Endodermal cell (in vitro differentiated cells): Measurements from ENCODE around the gene AHRR. TPM values are rescaled to one million over a fixed set of nuclear protein-coding genes. Genes with fewer than 3 reads are reported as not detected.
A peak's percentile ranks its signal among the peaks of the same experiment; 100 is the strongest.

ENCODE experiments used
- DNase-seq: peaks from one replicate; pipeline ENCODE4 v3.0.0-alpha.2; 2017
- H3K27ac ChIP-seq: 2 replicates; pipeline ENCODE4 v1.5.1; 2013; ENCODE audit warnings: mild to moderate bottlenecking, low read depth, low read length, moderate library complexity
- H3K27me3 ChIP-seq: 2 replicates; pipeline ENCODE4 v1.6.1; 2013; ENCODE audit warnings: mild to moderate bottlenecking, low read length, moderate library complexity; ENCODE audit not compliant: insufficient read depth, control insufficient read depth, poor library complexity, severe bottlenecking
- H3K36me3 ChIP-seq: 2 replicates; pipeline ENCODE4 v1.7.0; 2013; ENCODE audit warnings: mild to moderate bottlenecking, low read length, moderate library complexity; ENCODE audit not compliant: control insufficient read depth, insufficient read depth
- H3K4me1 ChIP-seq: one replicate; pipeline ENCODE4 v1.7.0; 2013; ENCODE audit warnings: low read length; ENCODE audit not compliant: control insufficient read depth, insufficient read depth
- H3K4me3 ChIP-seq: 2 replicates; pipeline ENCODE4 v1.5.1; 2013; ENCODE audit warnings: mild to moderate bottlenecking, low read length, moderate library complexity
- H3K9ac ChIP-seq: 2 replicates; pipeline ENCODE4 v1.6.1; 2013; ENCODE audit warnings: mild to moderate bottlenecking, low read length, moderate library complexity; ENCODE audit not compliant: poor library complexity, severe bottlenecking; ENCODE audit errors: extremely low read depth
- H3K9me3 ChIP-seq: 2 replicates; pipeline ENCODE4 v1.6.1; 2013; ENCODE audit warnings: mild to moderate bottlenecking, low read length, moderate library complexity; ENCODE audit not compliant: control insufficient read depth
- H3K27ac Mint-ChIP-seq: 2 replicates; pipeline ENCODE4 v1.8.0; 2020; ENCODE audit warnings: mixed read lengths
- H3K27me3 Mint-ChIP-seq: 2 replicates; pipeline ENCODE4 v1.8.0; 2021; ENCODE audit warnings: mild to moderate bottlenecking, mixed read lengths; ENCODE audit not compliant: insufficient read depth
- H3K36me3 Mint-ChIP-seq: 2 replicates; pipeline ENCODE4 v1.8.0; 2020; ENCODE audit warnings: low read depth, mixed read lengths
- H3K4me1 Mint-ChIP-seq: 2 replicates; pipeline ENCODE4 v1.8.0; 2020; ENCODE audit warnings: mixed read lengths
- H3K4me3 Mint-ChIP-seq: 2 replicates; pipeline ENCODE4 v1.8.0; 2020; ENCODE audit warnings: mild to moderate bottlenecking, moderate library complexity, mixed read lengths
- H3K9me3 Mint-ChIP-seq: 2 replicates; pipeline ENCODE4 v1.8.0; 2020; ENCODE audit warnings: mild to moderate bottlenecking, mixed read lengths
- CTCF ChIP-seq: fragments of 200-600 bp; sonication (generic); conservative IDR thresholded peaks from 2 replicates; pipeline ENCODE4 v1.5.0; 2021; ENCODE audit warnings: antibody characterized with exemption, mild to moderate bottlenecking
- WGBS, 2 experiments: methylation state at CpG; one replicate each; pipeline versions ENCODE4 v1.1.5 to v1.1.7; 2013; ENCODE audit warnings: missing lambda C conversion rate in 2 of 2, mixed read lengths in 1 of 2; ENCODE audit not compliant: insufficient coverage in 1 of 2, insufficient read length in 1 of 2; 5-methylcytosine and 5-hydroxymethylcytosine counted together
- total RNA-seq, 2 donors: library from RNA; stranded (reverse); fragmentation: NEBNext Ultra II Directional in 1 of 2; extraction: Animal tissue kit (Norgen Biotek cat#: 25700) in 1 of 2; gene quantifications; 2 replicates in 1 of 2; 3 replicates in 1 of 2; pipeline ENCODE4 v1.2.1, GENCODE V29; 2021

Gene AHRR
- total RNA-seq, 2 donors from 2014 or later, result 1.4 to 2.0 TPM

- Histone ChIP-seq H3K36me3 (peaks cover 27% of the 10 kb centered on the region), H3K9me3 (no peaks in the 10 kb centered on the region), H3K27me3 (no peaks in the 10 kb centered on the region), H3K27ac (no peak overlapping the region), H3K4me1 (peaks cover 6% of the 10 kb centered on the region), H3K4me3 (peak overlapping the region; percentile 97), H3K9ac (no peak overlapping the region)
- peaks cover 31% of the 10 kb centered on the region for H3K36me3 Mint-ChIP-seq
- H3K4me1 Mint-ChIP-seq, result peaks cover 4% of the 10 kb centered on the region
- H3K4me3 Mint-ChIP-seq, result peak overlapping the region; percentile 87
- H3K9me3 Mint-ChIP-seq, result no peaks in the 10 kb centered on the region
- DNase-seq, result peak; percentile 21
- 92 to 98% methylated on average over 4 to 8 of the region's 8 CpGs for WGBS, 2 experiments
- peaks cover 4% of the 10 kb centered on the region for H3K27me3 Mint-ChIP-seq
- H3K27ac Mint-ChIP-seq, result no peak overlapping the region
- no peak for TF ChIP-seq CTCF
Measured at GRCh38 chr5:444226-444625, 122.7 kb downstream of the AHRR start.

- Mint-ChIP-seq H3K27me3 (no peaks in the 10 kb centered on the region), H3K9me3 (no peaks in the 10 kb centered on the region), H3K36me3 (peaks cover 42% of the 10 kb centered on the region), H3K27ac (no peak overlapping the region), H3K4me3 (no peak overlapping the region), H3K4me1 (peaks cover 4% of the 10 kb centered on the region)
- no peak for DNase-seq
- H3K36me3 ChIP-seq, result peaks cover 38% of the 10 kb centered on the region
- no peak for TF ChIP-seq CTCF
- no peaks in the 10 kb centered on the region for H3K27me3 ChIP-seq
- peaks cover 6% of the 10 kb centered on the region for H3K4me1 ChIP-seq
- H3K9ac ChIP-seq, result no peak overlapping the region
- no peaks in the 10 kb centered on the region for H3K9me3 ChIP-seq
- no peak overlapping the region for H3K4me3 ChIP-seq
- 91 to 99% methylated on average over 6 to 10 of the region's 10 CpGs for WGBS, 2 experiments
- no peak overlapping the region for H3K27ac ChIP-seq
Measured at GRCh38 chr5:445591-445990, 124.1 kb downstream of the AHRR start.

GRCh38 chr5:446066-446882 lies 124.8 kb downstream of the AHRR start:
- Histone ChIP-seq H3K4me1 (peaks cover 6% of the 10 kb centered on the region), H3K9ac (no peak overlapping the region), H3K4me3 (no peak overlapping the region), H3K9me3 (peaks cover 5% of the 10 kb centered on the region), H3K27ac (no peak overlapping the region), H3K36me3 (peaks cover 44% of the 10 kb centered on the region), H3K27me3 (no peaks in the 10 kb centered on the region)
- Mint-ChIP-seq H3K4me1 (peaks cover 4% of the 10 kb centered on the region), H3K36me3 (peaks cover 48% of the 10 kb centered on the region), H3K27me3 (no peaks in the 10 kb centered on the region), H3K27ac (no peak overlapping the region), H3K9me3 (no peaks in the 10 kb centered on the region), H3K4me3 (no peak overlapping the region)
- WGBS, 2 experiments, result 92 to 93% methylated on average over 16 to 19 of the region's 19 CpGs
- DNase-seq, result peak; percentile 24
- no peak for TF ChIP-seq CTCF
